ENCODE results near the gene CXCL1.

GRCh38 chr4:73844806-73845205, 24.4 kb upstream of the CXCL1 start:
- no peak for TF ChIP-seq CTCF (IDR thresholded peaks at IDR 0.05)
- TF ChIP-seq POLR2A (IDR thresholded peaks at IDR 0.05): no peak
